Esophagus (tissue), 2 donors: ENCODE data around the gene CRB1. TPM values are rescaled to one million over a fixed set of nuclear protein-coding genes. Genes with fewer than 3 reads are reported as not detected.

Source experiments
- H3K27ac ChIP-seq, 2 donors: one replicate each; pipeline ENCODE4 v1.5.1; 2013; ENCODE audit warnings: low read depth in 2 of 2, mild to moderate bottlenecking in 2 of 2, inconsistent platforms in 1 of 2, low read length in 1 of 2, moderate library complexity in 1 of 2
- H3K27me3 ChIP-seq, 2 donors: one replicate each; pipeline ENCODE4 v1.6.1; 2013; ENCODE audit warnings: low read length in 2 of 2, control low read depth in 1 of 2, mild to moderate bottlenecking in 1 of 2; ENCODE audit not compliant: insufficient read depth in 2 of 2, control insufficient read depth in 1 of 2
- H3K36me3 ChIP-seq, 2 donors: one replicate each; pipeline ENCODE4 v1.6.1; 2013; ENCODE audit warnings: low read length in 1 of 2; ENCODE audit not compliant: control insufficient read depth in 2 of 2, insufficient read depth in 2 of 2
- H3K4me1 ChIP-seq, 2 donors: one replicate each; pipeline ENCODE4 v1.6.1; 2013; ENCODE audit warnings: low read length in 1 of 2; ENCODE audit not compliant: control insufficient read depth in 2 of 2, insufficient read depth in 2 of 2
- H3K4me3 ChIP-seq, 2 donors: one replicate each; pipeline ENCODE4 v1.5.1; 2013; ENCODE audit warnings: low read length in 2 of 2, mild to moderate bottlenecking in 2 of 2, low read depth in 1 of 2, moderate library complexity in 1 of 2
- H3K9me3 ChIP-seq, 2 donors: one replicate each; pipeline ENCODE4 v1.6.1; 2013; ENCODE audit warnings: mild to moderate bottlenecking in 2 of 2, low read depth in 1 of 2, low read length in 1 of 2, moderate library complexity in 1 of 2; ENCODE audit not compliant: control insufficient read depth in 2 of 2, insufficient read depth in 1 of 2
- WGBS, 2 donors: extraction: QIAGEN DNeasy Blood & Tissue Kit; methylation state at CpG; one replicate each; pipeline ENCODE4 v1.1.7; 2013; 5-methylcytosine and 5-hydroxymethylcytosine counted together
- polyA plus RNA-seq, 2 donors: library from polyadenylated mRNA; stranded (reverse); fragments of 200-250 nt; gene quantifications; one replicate each; pipeline ENCODE4 v1.2.3, GENCODE V29; 2013
- donor health status: healthy with polysubstance abuse.
- donor health status: Bipolar disorder and iron deficiency.

The CRB1 gene
- polyA plus RNA-seq, 2 donors, result 0.01 TPM; not detected in 1

GRCh38 chr1:197356723-197357533 is 88.9 kb downstream of the CRB1 start:
- no peak overlapping the region for H3K27ac ChIP-seq
- no peaks in the 10 kb centered on the region for H3K27me3 ChIP-seq
- H3K4me3 ChIP-seq, result no peak overlapping the region
- H3K4me1 ChIP-seq, result no peaks in the 10 kb centered on the region
- no peaks in the 10 kb centered on the region for H3K9me3 ChIP-seq
- 55 to 57% methylated on average over 5 of the region's 5 CpGs for WGBS, 2 donors
- no peaks in the 10 kb centered on the region for H3K36me3 ChIP-seq

GRCh38 chr1:197358959-197359358 is 90.9 kb downstream of the CRB1 start:
- H3K27me3 ChIP-seq, result no peaks in the 10 kb centered on the region
- 36 to 57% methylated on average over 1 of the region's 1 CpG for WGBS, 2 donors
- no peak overlapping the region for H3K4me3 ChIP-seq

GRCh38 chr1:197360068-197360467 is 92.0 kb downstream of the CRB1 start:
- Histone ChIP-seq H3K4me1 (no peaks in the 10 kb centered on the region), H3K36me3 (no peaks in the 10 kb centered on the region)
- 66 to 71% methylated on average over 5 of the region's 5 CpGs for WGBS, 2 donors

More at GRCh38 chr1:197358959-197359358, 90.9 kb downstream of the CRB1 start:
- Histone ChIP-seq H3K36me3 (no peaks in the 10 kb centered on the region), H3K4me1 (no peaks in the 10 kb centered on the region), H3K9me3 (no peaks in the 10 kb centered on the region), H3K27ac (no peak overlapping the region)

GRCh38 chr1:197362871-197363270 is 94.8 kb downstream of the CRB1 start:
- Histone ChIP-seq H3K27ac (no peak overlapping the region), H3K36me3 (no peaks in the 10 kb centered on the region), H3K4me1 (no peaks in the 10 kb centered on the region), H3K4me3 (no peak overlapping the region), H3K9me3 (no peaks in the 10 kb centered on the region), H3K27me3 (no peaks in the 10 kb centered on the region)

More at GRCh38 chr1:197360068-197360467, 92.0 kb downstream of the CRB1 start:
- H3K9me3 ChIP-seq, result no peaks in the 10 kb centered on the region
- H3K27me3 ChIP-seq, result no peaks in the 10 kb centered on the region
- H3K4me3 ChIP-seq, result no peak overlapping the region
- H3K27ac ChIP-seq, result no peak overlapping the region

- Histone ChIP-seq H3K9me3 (no peaks in the 10 kb centered on the region), H3K4me3 (no peak overlapping the region), H3K4me1 (no peaks in the 10 kb centered on the region), H3K27ac (no peak overlapping the region), H3K27me3 (no peaks in the 10 kb centered on the region), H3K36me3 (no peaks in the 10 kb centered on the region)
- WGBS, 2 donors, result 93 to 94% methylated on average over 14 of the region's 14 CpGs
These were observed 95.8 kb downstream of the CRB1 start for GRCh38 chr1:197363855-197364254.

GRCh38 chr1:197366996-197367395 is 98.9 kb downstream of the CRB1 start:
- no peaks in the 10 kb centered on the region for H3K9me3 ChIP-seq
- H3K27me3 ChIP-seq, result no peaks in the 10 kb centered on the region
- H3K4me3 ChIP-seq, result no peak overlapping the region
- no peak overlapping the region for H3K27ac ChIP-seq
- 83 to 87% methylated on average over 2 of the region's 2 CpGs for WGBS, 2 donors
- no peaks in the 10 kb centered on the region for H3K36me3 ChIP-seq
- no peaks in the 10 kb centered on the region for H3K4me1 ChIP-seq

GRCh38 chr1:197367627-197368026 is 99.6 kb downstream of the CRB1 start:
- no peak overlapping the region for H3K27ac ChIP-seq
- H3K36me3 ChIP-seq, result no peaks in the 10 kb centered on the region
- H3K4me3 ChIP-seq, result no peak overlapping the region
- WGBS, 2 donors, result 63 to 74% methylated on average over 7 of the region's 7 CpGs
- no peaks in the 10 kb centered on the region for H3K9me3 ChIP-seq
- H3K27me3 ChIP-seq, result no peaks in the 10 kb centered on the region
- no peaks in the 10 kb centered on the region for H3K4me1 ChIP-seq

GRCh38 chr1:197374428-197374827 is 106.4 kb downstream of the CRB1 start:
- Histone ChIP-seq H3K27me3 (no peaks in the 10 kb centered on the region), H3K36me3 (no peaks in the 10 kb centered on the region), H3K27ac (no peak overlapping the region), H3K4me1 (no peaks in the 10 kb centered on the region), H3K9me3 (no peaks in the 10 kb centered on the region), H3K4me3 (no peak overlapping the region)
- WGBS, 2 donors, result 67 to 68% methylated on average over 1 of the region's 1 CpG

GRCh38 chr1:197384471-197384870 is 116.4 kb downstream of the CRB1 start:
- H3K4me3 ChIP-seq, result no peak overlapping the region
- H3K36me3 ChIP-seq, result no peaks in the 10 kb centered on the region
- H3K4me1 ChIP-seq, result no peaks in the 10 kb centered on the region
- WGBS, 2 donors, result 71 to 77% methylated on average over 6 of the region's 6 CpGs
- H3K27me3 ChIP-seq, result no peaks in the 10 kb centered on the region
- no peak overlapping the region for H3K27ac ChIP-seq
- H3K9me3 ChIP-seq, result no peaks in the 10 kb centered on the region

- 90 to 92% methylated on average over 1 of the region's 1 CpG for WGBS, 2 donors
- Histone ChIP-seq H3K4me3 (no peak overlapping the region), H3K36me3 (no peaks in the 10 kb centered on the region), H3K4me1 (no peaks in the 10 kb centered on the region), H3K27ac (no peak overlapping the region), H3K27me3 (no peaks in the 10 kb centered on the region), H3K9me3 (no peaks in the 10 kb centered on the region)
These were observed 120.7 kb downstream of the CRB1 start for GRCh38 chr1:197388801-197389200.
